ENCODE measurements around the gene WDFY1.
"Not testable (repeated sequence)": the region's sequence is repeated elsewhere in the genome, so short reads cannot be mapped to it uniquely, and the experiment has no call there.

Gene WDFY1

DNA sequence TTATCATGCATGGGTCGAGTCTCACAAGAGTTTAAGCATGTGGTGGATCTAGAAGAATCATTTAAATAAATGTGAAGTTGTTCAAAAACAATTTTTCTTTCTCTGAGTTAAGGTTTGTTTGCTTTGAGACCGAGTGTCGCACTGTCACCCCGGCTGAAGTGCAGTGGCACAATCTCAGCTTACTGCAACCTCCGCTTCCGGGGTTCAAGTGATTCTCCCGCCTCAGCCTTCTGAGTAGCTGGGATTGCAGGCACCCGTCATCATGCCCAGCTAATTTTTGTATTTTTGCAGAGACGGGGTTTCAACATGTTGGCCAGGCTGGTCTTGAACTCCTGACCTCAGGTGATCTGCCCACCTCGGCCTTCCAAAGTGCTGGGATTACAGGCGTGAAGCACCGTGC is 73.5 kb downstream of the WDFY1 start:
- ATAC-seq; H3K9me3 Mint-ChIP-seq; H3K4me1 Mint-ChIP-seq; H3K4me3 Mint-ChIP-seq; DNase-seq (ENCODE audit: low spot score in 2 of 2): not testable (repeated sequence)
- peaks cover 21% of the 10 kb centered on the region for H3K36me3 Mint-ChIP-seq
- H3K27ac Mint-ChIP-seq, result peak overlapping the region; percentile 33

DNA sequence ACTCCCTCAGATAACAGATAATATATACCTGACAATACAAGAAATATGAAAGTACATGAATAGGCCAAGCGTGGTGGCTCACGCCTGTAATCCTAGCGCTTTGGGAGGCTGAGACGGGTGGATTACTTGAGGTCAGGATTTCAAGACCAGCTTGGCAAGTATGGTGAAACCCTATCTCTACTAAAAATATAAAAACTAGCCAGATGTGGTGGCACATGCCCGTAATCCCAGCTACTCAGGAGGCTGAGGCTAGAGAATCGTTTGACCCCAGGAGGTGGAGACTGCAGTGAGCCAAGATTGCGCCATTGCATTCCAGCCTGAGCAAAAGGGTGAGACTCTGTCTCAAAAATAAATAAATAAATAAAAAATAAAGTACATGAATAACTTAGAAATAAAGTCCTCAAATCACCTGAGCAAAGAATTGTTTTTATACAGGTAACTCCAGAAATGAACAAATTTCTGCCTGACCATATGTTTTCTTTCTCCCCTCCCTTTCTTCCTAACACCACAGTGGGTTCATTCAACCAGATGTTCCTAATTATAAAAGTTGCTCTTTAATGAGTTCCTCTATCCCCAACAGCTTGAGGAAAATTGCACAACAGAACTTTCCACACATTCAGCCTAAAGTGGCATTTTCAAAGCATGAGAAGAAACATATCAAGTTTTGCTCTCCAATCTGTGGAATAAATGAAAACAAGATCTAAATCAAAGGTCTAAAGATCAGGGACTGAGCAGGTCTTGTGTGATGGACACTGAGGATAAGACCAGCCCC is 74.1 kb downstream of the WDFY1 start:
- DNase-seq (ENCODE audit: low spot score in 2 of 2), result no peak
- Mint-ChIP-seq H3K9me3 (no peaks in the 10 kb centered on the region), H3K27ac (peak overlapping the region; percentile 33), H3K4me1 (peaks cover 6% of the 10 kb centered on the region), H3K4me3 (no peak overlapping the region), H3K36me3 (peaks cover 14% of the 10 kb centered on the region)
- no peak for ATAC-seq

DNA sequence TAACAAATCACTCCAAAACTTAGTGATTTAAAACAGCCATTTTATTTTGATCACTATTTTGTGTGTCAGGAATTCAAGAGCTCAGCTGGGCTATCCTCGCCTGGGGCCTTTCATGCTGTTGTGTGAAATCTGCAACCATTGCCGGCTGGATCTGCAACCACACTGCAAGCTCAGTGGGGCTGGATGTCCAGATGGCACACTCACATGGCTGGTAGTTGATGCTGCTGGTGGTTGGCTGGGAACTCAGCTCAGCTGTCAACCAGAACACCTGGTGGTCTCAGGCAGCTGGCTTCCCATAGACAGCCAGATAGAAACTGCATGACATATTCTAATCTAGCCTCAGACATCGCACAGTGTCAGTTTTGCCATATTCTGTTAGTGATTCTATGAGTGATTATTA is 77.1 kb downstream of the WDFY1 start:
- Mint-ChIP-seq H3K9me3 (no peaks in the 10 kb centered on the region), H3K36me3 (peaks cover 12% of the 10 kb centered on the region), H3K4me3 (no peak overlapping the region), H3K4me1 (peaks cover 22% of the 10 kb centered on the region), H3K27ac (no peak overlapping the region)
- no peak for ATAC-seq
- DNase-seq (ENCODE audit: low spot score in 2 of 2), result no peak

DNA sequence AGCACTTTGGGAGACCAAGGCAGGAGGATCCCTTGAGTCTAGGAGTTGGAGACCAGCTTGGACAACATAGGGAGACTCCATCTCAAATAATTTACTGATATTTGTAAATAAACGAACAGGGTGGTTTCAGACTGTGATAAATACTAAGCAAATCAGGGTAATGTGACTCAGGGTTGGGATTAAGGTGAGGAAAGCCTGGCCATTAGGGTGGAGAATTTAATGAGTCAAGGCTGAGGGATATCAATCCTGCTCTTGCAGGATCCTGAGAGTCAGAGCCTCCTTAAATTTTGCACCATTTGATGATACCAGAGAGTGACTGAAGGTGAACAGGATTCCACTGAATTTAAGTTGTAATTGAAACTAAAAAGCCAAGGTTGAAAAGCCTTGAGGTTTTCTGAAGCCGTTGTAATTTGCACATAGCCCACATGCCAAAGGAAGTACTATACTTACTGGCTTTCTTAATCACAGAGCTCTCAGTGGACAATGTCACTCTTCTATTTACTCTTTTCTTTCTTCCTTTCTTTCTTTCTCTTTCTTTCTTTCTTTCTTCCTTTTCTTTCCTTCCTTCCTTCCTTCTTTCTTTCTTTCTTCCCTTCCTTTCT is 79.1 kb downstream of the WDFY1 start:
- Mint-ChIP-seq H3K36me3 (peaks cover 7% of the 10 kb centered on the region), H3K9me3 (no peaks in the 10 kb centered on the region), H3K27ac (peak overlapping the region; percentile 71), H3K4me1 (peaks cover 22% of the 10 kb centered on the region), H3K4me3 (no peak overlapping the region)
- ATAC-seq (peak; percentile 73), DNase-seq (ENCODE audit: low spot score in 2 of 2) (no peak)

DNA sequence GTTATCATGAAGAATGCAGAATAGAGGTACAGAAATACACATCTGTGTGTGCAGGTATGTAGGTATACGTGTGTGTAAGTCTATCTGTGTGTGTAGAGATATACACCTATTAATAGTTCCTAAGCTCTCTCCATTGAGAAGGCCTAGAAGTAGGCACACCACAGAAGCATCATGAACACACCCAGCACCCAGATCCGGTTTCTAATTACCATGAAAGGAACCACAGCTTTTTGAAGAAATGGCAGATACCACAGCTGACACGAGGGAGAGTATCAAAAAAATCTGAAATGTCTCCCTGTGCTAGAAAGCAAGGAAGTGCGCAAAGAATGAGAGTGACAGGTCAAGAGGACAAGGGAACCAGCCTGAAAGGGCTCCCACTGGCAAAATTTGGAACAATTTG is 80.0 kb downstream of the WDFY1 start:
- ATAC-seq (no peak), DNase-seq (ENCODE audit: low spot score in 2 of 2) (no peak)
- Mint-ChIP-seq H3K4me1 (peaks cover 22% of the 10 kb centered on the region), H3K36me3 (peaks cover 6% of the 10 kb centered on the region), H3K27ac (peak overlapping the region; percentile 18), H3K9me3 (no peaks in the 10 kb centered on the region), H3K4me3 (no peak overlapping the region)

DNA sequence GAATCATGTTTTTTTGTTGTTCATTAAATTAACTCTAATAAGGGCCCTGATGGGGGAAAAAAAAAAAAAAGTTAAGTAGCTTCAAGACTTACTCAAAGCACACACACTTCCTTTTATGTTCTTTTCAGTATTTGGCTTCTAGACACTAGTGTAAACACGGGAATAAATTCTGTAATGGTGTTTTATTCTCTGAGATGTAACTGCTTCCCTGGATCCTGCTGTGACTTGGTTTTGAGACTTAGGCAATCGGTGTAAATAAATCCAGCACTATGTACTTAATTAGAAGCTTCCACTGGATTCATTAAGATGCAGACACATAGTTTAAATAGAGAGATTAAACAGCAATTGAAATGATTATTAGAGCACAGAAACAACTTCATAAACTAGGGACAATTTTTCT is 81.6 kb downstream of the WDFY1 start:
- no peak for DNase-seq (ENCODE audit: low spot score in 2 of 2)
- ATAC-seq, result no peak
- Mint-ChIP-seq H3K27ac (no peak overlapping the region), H3K4me3 (no peak overlapping the region), H3K9me3 (no peaks in the 10 kb centered on the region), H3K4me1 (peaks cover 22% of the 10 kb centered on the region), H3K36me3 (peaks cover 5% of the 10 kb centered on the region)

DNA sequence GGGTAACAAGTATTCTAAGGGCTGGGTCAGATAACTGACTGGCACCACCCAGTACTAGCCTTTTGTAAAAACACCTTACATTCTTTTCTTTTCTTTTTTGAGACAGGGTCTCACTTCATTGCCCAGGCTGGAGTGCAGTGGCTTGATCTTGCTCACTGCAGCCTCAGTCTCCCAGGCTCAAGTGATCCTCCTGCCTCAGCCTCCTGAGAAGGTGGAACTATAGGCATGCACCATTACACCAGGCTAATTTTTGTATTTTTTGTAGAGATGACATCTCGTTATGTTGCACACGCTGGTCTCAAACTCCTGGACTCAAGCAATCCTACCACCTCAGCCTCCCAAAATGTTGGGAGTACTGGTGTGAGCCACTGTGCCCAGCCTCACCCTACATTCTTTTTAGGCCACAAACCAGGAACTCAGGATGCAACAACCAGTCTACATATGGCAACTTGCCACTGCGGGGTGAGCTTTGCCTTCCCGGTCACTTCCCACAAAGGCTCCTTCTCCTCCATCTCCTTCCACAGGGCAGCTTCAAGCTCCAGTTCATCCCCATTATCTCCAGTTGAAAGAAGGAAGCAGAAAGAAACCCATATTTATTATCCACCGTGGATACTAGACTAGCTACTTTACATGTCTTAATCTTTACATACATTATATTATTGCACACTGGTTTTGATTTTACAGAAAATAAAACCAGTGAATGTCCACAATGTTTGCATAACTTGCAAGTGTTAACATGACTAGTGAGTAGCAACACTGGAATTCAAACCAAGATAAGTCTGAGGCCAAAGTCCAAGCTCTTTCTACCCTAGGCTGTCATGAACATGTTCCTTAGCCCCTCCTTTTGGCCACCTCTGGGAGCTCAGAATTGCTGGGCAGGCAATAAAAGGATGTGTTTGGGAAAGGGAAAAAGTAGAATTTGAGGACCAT is 84.1 kb downstream of the WDFY1 start:
- ATAC-seq, result no peak
- Mint-ChIP-seq H3K27ac (no peak overlapping the region), H3K4me3 (no peak overlapping the region), H3K36me3 (no peaks in the 10 kb centered on the region), H3K4me1 (peaks cover 16% of the 10 kb centered on the region), H3K9me3 (no peaks in the 10 kb centered on the region)
- DNase-seq (ENCODE audit: low spot score in 2 of 2), result no peak

DNA sequence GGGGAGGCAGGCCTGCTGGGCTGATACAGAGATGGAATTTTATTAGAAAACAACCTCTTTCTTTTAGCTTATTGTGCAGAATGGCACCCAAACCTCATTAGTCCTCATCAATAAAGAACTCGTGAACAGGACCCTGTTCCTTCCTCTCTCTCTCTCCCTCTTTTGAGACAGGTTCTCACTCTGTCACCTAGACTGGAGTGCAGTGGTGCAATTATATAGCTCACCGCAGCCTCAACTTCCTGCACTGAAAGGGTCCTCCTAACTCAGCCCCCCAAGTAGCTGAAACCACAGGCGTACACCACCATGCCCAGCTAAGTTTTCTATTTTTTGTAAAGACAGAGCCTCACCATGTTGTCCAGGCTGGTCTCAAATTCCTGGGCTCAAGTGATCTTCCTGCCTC is 86.1 kb downstream of the WDFY1 start:
- ATAC-seq (peak; percentile 21), DNase-seq (ENCODE audit: low spot score in 2 of 2) (no peak)
- no peaks in the 10 kb centered on the region for H3K36me3 Mint-ChIP-seq
- no peak overlapping the region for H3K4me3 Mint-ChIP-seq
- H3K4me1 Mint-ChIP-seq, result no peaks in the 10 kb centered on the region
- peak overlapping the region; percentile 50 for H3K27ac Mint-ChIP-seq
- H3K9me3 Mint-ChIP-seq, result no peaks in the 10 kb centered on the region

DNA sequence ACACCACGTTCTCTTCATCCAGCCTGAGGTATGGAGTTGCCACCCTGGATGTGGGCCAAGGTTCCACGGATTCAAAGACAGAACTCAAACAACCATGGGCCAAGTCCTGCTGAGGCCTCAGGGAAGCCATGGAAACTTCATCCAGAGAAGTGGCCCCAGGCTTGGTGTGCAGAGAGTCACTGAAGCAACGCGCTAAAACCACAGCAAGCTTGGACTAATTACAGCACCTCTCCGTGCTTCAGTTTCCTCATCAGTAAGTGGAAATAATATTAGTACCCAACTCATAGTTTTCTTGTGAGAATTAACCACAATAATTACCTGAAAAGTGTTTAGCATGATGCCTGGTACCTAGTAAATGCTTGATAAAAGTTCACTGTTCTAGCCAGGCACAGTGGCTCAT is 88.6 kb downstream of the WDFY1 start:
- Mint-ChIP-seq H3K36me3 (no peaks in the 10 kb centered on the region), H3K27ac (no peak overlapping the region)

DNA sequence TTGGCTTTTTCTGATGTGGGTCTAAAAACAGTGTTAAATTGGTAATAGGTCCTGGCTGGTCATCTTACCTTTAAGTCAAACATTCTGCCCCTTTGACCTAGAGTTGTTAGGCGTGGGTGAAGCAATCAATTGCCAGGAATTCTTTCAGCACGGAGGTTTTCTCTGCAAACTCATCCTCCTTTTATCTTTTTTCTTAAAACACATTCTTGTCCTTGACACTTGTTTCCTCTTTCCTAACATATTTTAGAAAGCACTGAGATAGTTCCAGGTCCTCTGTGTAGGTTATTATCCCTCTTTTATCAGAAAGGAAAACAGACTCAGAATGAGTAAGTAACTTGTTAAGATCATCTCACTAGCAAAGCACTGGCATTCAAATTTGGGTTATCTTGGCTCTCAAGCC is 89.1 kb downstream of the WDFY1 start:
- ATAC-seq (no peak), DNase-seq (ENCODE audit: low spot score in 2 of 2) (no peak)
- H3K4me3 Mint-ChIP-seq, result no peak overlapping the region
- no peaks in the 10 kb centered on the region for H3K36me3 Mint-ChIP-seq
- H3K9me3 Mint-ChIP-seq, result no peaks in the 10 kb centered on the region
- H3K4me1 Mint-ChIP-seq, result peaks cover 6% of the 10 kb centered on the region
- no peak overlapping the region for H3K27ac Mint-ChIP-seq

More for the DNA sequence above, 88.6 kb downstream of the WDFY1 start:
- Mint-ChIP-seq H3K4me3 (no peak overlapping the region), H3K9me3 (no peaks in the 10 kb centered on the region), H3K4me1 (no peaks in the 10 kb centered on the region)
- no peak for DNase-seq (ENCODE audit: low spot score in 2 of 2)
- no peak for ATAC-seq

DNA sequence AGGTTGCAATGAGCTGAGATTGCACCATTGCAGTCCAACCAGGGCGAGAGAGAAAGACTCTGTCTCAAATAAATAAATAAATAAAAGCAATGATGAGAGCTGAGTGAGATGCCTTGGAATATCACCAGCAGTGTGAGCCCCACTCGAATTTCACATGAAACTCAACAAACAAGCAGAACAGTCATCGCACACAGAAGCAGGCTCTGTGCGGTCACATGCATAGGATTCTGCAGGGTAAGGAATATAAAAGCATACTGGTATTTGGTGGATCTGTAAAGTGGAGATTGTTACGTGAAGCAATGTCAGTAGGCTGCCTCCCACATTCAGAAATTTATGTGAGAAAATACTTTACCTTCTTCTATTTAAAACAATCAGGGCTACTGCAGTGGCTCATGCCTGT is 89.7 kb downstream of the WDFY1 start:
- Mint-ChIP-seq H3K4me3 (no peak overlapping the region), H3K27ac (no peak overlapping the region), H3K9me3 (no peaks in the 10 kb centered on the region), H3K4me1 (peaks cover 7% of the 10 kb centered on the region), H3K36me3 (no peaks in the 10 kb centered on the region)
- ATAC-seq (no peak), DNase-seq (ENCODE audit: low spot score in 2 of 2) (no peak)

DNA sequence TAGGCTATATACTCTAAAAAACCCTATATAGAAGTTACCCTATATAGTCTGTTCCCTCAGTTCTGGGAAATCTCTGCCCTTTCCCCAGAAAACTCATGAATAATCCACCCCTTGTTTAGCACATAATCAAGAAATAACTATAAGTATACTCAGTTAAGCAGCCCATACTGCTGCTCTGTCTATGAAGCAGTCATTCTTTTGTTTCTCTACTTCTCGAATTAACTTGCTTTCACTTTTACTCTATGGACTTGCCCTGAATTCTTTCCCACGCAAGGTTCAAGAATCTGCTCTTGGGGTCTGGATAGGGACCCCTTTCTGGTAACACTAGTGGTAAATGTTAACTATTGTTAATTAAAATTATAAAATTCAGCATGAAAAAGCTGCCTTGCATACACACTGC is 90.4 kb downstream of the WDFY1 start:
- no peaks in the 10 kb centered on the region for H3K36me3 Mint-ChIP-seq
- DNase-seq (ENCODE audit: low spot score in 2 of 2), result no peak
- H3K27ac Mint-ChIP-seq, result no peak overlapping the region
- peak; percentile 45 for ATAC-seq
- peaks cover 7% of the 10 kb centered on the region for H3K4me1 Mint-ChIP-seq
- H3K4me3 Mint-ChIP-seq, result no peak overlapping the region
- H3K9me3 Mint-ChIP-seq, result no peaks in the 10 kb centered on the region

DNA sequence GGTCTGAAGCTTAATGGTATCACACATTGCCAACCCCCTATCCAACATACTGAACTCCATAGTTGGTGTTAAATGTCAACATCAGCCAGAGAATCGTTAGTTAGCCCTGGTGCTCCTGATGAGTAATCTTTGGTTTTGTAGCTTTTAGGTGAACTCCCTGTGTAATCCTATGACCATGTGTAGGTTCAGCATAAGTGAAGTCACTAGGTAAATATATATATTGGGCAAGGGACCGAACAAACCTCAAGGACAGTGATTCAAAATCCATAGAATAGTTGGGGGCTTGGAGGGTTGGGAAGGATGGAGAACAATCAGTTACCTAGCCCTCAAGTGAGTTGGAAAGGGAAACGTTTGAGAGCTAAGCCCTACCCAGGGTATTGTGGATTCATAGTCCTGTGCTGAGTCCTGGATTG is 91.7 kb downstream of the WDFY1 start:
- Mint-ChIP-seq H3K36me3 (no peaks in the 10 kb centered on the region), H3K27ac (no peak overlapping the region), H3K4me1 (peaks cover 7% of the 10 kb centered on the region), H3K4me3 (no peak overlapping the region), H3K9me3 (peaks cover 2% of the 10 kb centered on the region)
- DNase-seq (ENCODE audit: low spot score in 2 of 2) (no peak), ATAC-seq (no peak)

DNA sequence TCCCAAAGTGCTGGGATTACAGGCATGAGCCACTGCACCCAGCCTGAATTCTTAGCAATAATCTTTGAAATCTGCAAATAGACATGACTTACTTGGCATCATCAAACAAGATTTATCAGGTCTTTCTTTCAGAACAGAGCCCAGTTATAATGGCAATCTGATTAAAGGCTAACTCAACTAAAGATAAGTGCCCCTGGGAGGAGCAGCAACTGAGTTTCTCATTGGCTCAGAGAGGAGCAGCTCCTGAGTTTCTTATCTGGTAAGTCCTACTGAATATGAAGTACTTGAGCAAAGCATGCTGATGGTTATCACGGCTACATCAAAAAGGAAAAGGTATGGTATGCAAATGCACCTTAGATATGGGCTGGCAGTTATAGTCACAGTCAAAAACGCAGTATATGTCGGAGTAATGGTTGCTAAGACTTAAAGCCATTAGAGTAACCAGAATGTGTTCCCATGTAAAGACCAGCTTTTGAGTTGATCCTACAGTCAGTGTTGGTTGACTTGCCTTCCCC is 92.8 kb downstream of the WDFY1 start:
- Mint-ChIP-seq H3K27ac (no peak overlapping the region), H3K4me3 (no peak overlapping the region), H3K36me3 (no peaks in the 10 kb centered on the region), H3K9me3 (peaks cover 2% of the 10 kb centered on the region), H3K4me1 (peaks cover 7% of the 10 kb centered on the region)
- no peak for ATAC-seq
- DNase-seq (ENCODE audit: low spot score in 2 of 2), result no peak

DNA sequence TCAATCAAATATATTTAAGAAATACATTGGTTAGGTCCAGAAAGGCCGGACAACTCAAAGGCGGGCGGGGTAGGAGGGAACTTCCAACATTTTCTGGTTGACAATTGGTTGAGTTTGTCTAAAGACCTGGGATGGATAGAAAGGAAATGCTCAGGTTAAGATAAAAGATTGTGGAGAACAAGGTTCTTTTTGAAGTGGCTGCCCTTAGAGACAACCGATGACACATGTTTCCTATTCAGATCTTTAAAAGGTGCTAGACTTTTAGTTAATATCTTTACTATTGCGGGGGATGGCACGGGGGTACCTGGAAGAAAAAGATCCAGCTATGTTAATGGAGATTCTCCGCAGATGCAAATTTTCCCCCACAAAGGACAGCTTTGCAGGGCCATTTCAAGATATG is 97.7 kb downstream of the WDFY1 start:
- no peak overlapping the region for H3K4me3 Mint-ChIP-seq
- peaks cover 2% of the 10 kb centered on the region for H3K9me3 Mint-ChIP-seq
- no peak overlapping the region for H3K27ac Mint-ChIP-seq
- DNase-seq (ENCODE audit: low spot score in 2 of 2), result no peak
- peaks cover 7% of the 10 kb centered on the region for H3K4me1 Mint-ChIP-seq
- no peaks in the 10 kb centered on the region for H3K36me3 Mint-ChIP-seq
- no peak for ATAC-seq
